IPS-NIHi11 (cell line): ENCODE data around the gene SPAG5.

Source experiments
- DNase-seq: peaks from one replicate; pipeline ENCODE4 v3.0.0; 2012; ENCODE audit warnings: mixed read lengths, low spot score

The SPAG5 gene

GRCh38 chr17:28541439-28541838 lies 57.4 kb downstream of the SPAG5 start:
- DNase-seq = no peak

GRCh38 chr17:28540231-28540630 lies 58.6 kb downstream of the SPAG5 start:
- DNase-seq = no peak

GRCh38 chr17:28538296-28538895 lies 60.4 kb downstream of the SPAG5 start:
- no peak for DNase-seq

GRCh38 chr17:28537219-28537610 lies 61.6 kb downstream of the SPAG5 start:
- no peak for DNase-seq

GRCh38 chr17:28536532-28537218 lies 62.1 kb downstream of the SPAG5 start:
- no peak for DNase-seq

- no peak for DNase-seq
These were observed 64.0 kb downstream of the SPAG5 start for GRCh38 chr17:28534740-28535375.

GRCh38 chr17:28533091-28533807 lies 65.6 kb downstream of the SPAG5 start:
- no peak for DNase-seq

- no peak for DNase-seq
These were observed 66.5 kb downstream of the SPAG5 start for GRCh38 chr17:28532050-28532960.

GRCh38 chr17:28530926-28531325 lies 67.9 kb downstream of the SPAG5 start:
- no peak for DNase-seq

- DNase-seq = no peak
These were observed 68.6 kb downstream of the SPAG5 start for GRCh38 chr17:28530250-28530649.

- no peak for DNase-seq
These were observed 69.8 kb downstream of the SPAG5 start for GRCh38 chr17:28529013-28529400.

- no peak for DNase-seq
These were observed 70.4 kb downstream of the SPAG5 start for GRCh38 chr17:28528327-28529012.

GRCh38 chr17:28527859-28528258 lies 71.0 kb downstream of the SPAG5 start:
- no peak for DNase-seq
